Raji (cell line): Measurements from ENCODE around the gene CENPA.

Experiments
- POLR2A ChIP-seq: IDR thresholded peaks from 2 replicates; pipeline ENCODE4 v1.6.1; 2011; ENCODE audit warnings: low read depth, low read length, control low read depth; ENCODE audit not compliant: insufficient read depth

CENPA gene

DNA sequence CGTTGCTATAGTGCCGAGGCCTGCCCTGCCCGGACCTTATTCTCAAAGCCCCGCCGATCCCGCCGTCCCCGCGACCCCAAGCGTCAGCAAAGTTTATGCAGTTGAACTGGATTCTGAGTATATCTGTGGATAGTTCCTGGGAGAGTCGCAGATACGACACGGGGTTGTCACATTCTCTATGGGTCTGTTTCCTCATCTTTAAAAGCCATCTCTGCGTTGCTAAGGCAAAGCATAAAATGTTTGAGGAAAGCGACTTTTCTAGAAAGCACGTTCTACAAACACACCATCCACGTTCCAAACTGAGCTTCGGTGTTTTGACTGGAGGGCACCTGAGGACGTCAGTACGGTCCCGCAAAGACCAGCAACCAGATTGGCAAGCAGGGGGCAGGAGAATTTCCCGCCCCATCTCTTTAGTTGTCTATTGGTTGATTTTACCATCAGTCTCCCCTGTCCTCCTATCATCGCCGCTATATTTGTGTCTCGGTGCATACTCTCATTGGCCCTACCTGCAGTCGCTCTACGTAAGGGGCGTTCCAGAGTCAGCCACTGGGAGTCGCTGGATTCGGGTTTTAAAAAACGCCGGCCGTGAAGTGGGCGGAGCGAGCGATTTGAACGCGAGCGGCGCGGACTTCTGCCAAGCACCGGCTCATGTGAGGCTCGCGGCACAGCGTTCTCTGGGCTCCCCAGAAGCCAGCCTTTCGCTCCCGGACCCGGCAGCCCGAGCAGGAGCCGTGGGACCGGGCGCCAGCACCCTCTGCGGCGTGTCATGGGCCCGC is at the start of gene CENPA:
Gene CENPA (plus strand): TSS at position 626 of the 776 bp plus-strand sequence. CDS start 141 bp downstream, at position 767.
- TF ChIP-seq POLR2A = peak; percentile 72

DNA sequence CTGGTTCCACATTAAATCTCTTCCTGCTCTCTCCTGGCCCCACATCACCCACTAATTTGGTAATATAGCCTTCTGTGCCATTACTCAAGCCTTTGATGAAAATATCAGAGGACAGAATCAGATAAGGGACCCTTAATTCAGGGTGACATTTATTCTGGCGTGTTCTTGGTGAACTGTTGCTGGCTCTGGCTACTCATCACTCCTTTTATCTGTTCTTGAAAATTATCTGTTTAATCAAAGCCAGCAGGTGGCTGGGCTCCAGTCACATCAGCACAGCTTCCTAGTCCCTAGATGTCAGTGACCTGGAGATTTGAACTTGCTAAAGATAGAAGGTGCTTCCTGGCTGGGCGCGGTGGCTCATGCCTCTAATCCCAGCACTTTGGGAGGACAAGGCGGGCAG is 48.6 kb upstream of the CENPA start:
- TF ChIP-seq POLR2A = no peak

DNA sequence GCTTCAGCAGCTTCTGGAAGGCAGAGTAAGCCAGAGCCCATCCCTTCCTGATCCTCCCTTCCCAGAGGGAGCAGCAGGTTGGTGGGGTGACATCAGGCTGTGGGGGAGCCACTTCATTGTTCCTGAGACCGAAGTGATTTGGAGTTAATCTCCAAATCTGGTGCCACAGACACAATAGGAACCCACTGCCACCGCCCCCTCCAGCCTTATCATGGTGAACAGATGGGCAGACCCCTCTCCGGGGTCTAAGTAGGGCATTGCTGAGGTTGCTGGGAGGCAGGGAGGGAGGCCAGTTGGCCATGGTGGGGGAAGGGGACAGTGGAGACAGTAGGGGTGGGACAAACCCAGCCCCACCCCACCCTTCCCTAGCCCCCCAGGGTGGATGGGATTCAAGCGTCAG is 47.4 kb upstream of the CENPA start:
- no peak for TF ChIP-seq POLR2A

DNA sequence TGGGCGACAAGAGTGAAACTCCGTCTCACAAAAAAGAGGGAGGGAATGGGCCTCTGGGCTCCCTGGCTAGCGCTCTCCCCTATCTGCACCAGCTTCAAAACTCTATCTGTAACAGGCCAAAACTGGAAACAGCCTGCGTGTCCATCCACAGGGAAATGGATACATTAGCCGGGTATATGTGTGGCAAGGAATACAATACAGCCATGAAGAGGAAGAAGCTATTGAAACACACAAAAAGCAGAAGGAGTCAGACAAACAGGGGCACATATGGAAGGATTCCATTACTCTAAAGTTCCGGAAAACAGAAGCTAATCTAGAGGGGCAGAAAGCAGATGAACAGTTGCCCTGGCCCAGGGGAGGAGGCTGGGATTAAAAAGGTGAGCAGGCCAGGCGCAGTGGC is 46.3 kb upstream of the CENPA start:
- no peak for TF ChIP-seq POLR2A

DNA sequence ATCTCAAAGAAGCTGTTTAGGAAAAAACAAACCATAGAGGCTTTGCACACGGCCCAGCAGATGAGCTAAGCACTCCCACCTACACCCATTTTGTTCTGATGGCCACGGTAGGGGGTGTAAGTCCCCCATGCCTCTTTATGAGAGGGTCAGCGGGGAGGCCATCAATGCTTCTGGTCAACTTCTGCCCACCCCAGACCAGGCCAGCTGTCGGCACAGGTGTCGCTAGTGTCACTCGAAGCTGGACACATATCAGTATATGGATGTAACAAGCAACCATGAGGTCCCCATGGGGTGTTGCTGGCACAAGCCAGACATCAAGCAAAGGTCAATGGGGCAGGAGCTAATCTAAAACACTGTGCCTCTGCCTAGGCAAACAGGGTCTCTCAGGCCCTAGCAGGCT is 45.5 kb upstream of the CENPA start:
- TF ChIP-seq POLR2A = no peak

DNA sequence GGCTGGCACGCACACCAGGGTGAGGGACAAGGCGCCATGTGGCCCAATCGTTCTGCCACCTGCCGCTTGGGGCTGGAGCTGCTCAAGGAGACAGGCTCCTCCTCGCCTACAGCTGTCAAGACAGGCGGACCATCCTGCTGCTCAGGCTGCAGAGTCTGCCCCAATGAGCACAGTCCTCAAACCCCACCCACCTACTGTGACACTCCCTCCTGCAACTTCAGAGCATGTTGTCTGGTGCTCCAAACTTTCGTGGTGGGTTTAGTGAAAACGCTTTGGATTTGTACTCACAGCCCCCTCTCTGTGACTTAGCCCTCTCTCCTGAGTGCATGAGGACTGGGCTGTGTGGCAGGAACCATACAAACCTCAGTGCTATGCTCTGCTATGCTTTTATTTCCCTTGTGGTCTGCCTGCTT is 45.0 kb upstream of the CENPA start:
- no peak for TF ChIP-seq POLR2A

DNA sequence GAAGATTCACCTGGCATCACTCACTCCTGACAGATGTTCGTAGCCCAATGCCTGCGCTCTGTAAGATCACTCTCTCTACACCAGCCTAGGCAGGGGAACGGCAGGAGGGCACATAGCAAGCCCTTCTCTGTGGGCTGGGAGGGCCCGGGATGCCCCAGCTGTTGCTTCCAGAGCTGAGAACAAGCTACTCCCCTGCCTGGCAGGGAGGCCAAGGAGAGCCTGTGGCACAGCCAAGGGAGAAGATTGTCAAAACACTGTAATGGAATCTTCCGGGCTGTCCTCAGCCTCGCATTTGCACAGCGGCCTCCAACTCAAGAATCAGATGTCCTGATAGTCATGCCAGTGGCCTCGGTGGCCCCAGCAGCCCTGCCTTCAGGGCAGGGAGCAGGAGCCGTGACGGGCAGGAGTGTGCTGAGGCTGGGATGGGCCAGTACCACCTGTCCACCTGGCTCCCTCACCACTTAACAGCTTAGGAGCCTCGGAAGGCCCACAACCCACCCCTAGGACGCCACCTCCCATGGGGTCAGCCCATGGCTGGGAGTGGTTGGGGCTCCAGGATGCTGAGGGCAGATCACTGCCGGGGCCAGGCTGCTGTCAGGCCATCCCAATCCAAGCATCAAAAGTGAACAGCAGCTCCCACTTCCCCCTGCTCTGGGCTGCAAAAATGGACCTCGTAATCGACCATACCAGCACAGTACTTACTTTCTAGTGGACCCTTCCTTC is 43.6 kb upstream of the CENPA start:
- TF ChIP-seq POLR2A = no peak

DNA sequence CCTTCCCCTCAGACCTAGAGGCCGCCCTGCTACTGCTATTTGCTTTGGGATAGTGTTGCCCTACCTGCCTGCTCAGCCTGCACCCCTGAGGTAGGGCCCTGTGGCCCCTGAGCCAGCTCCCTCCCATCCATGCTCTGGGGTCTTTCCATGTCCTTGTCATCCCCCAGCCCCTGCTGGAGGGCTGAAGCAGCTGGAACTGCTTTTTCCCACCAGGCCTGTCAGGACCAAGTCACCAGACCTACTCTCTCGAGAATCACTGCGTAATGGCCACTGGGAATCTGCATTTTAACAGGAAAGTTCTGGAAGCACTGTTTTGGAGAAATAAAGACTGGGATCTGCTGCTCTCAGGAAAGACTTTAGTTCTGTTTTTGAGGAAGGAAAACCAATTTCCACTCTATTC is 42.0 kb upstream of the CENPA start:
- TF ChIP-seq POLR2A = no peak

DNA sequence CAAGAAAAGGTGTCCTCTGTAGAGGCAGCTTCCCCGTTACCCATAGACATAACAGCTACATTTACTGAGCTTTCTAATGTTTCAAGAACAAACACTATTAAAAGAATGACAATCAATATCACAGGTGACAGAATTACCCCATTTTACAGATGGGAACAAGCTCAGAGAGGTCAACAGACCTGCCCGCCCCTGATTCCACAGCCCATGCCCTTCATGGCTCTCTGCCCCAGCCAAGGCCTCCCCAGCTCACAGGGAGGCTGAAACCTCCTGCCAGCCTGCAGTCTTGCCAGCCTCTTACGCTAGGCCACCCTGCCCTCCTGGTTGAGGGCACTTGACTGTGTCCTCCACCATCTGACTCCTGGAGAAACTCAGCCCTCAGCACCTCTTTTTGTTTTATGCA is 40.9 kb upstream of the CENPA start:
- no peak for TF ChIP-seq POLR2A

DNA sequence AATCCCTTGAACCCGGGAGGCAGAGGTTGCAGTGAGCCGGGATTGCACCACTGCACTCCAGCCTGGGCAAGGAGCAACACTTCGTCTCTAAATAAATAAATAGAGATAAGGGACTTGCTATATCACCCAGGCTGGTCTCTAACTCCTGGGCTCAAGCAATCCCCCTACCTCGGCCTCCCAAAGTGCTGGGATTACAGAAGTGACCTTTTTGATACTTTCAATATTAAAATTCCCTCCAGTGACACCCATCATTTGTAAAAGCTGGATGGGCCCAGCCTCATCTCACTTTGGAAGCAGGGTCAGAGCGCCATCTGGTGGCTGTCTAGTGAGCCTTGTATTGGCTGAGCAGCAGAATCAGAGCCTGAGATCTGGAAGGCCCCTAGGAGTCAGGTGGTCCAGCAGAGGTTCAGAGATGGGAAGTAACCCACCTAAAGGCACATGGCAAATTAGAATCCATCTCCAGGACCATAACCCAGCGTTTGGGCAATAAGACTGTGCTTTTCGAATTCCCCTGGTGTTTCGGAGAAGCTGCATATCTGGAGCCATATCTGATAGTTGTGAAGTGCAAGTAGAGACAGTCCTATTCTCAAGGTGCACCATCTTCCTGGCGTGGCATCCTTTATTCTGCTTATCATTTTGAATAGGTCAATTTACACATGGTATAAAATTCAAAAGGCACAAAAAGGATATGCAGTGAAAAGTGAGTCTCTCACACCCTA is 40.1 kb upstream of the CENPA start:
- no peak for TF ChIP-seq POLR2A

DNA sequence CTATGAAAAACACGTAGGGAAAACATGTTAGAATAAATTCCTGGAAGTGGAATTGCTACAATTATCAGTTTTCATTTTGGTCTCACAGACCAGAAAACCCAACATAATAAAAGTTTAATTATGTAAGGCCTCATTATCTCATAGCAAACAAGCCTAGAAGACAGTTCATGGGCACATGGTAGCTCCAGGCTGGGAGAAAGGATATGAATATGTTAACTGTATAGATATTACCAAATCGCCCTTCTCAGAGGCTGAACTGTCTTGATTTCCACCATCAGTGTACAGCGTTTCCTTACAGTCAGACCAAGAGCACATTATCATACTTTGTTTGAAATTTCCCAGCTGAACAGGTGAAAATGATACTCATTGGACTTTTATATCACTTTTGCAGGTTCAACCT is 38.9 kb upstream of the CENPA start:
- TF ChIP-seq POLR2A = no peak

DNA sequence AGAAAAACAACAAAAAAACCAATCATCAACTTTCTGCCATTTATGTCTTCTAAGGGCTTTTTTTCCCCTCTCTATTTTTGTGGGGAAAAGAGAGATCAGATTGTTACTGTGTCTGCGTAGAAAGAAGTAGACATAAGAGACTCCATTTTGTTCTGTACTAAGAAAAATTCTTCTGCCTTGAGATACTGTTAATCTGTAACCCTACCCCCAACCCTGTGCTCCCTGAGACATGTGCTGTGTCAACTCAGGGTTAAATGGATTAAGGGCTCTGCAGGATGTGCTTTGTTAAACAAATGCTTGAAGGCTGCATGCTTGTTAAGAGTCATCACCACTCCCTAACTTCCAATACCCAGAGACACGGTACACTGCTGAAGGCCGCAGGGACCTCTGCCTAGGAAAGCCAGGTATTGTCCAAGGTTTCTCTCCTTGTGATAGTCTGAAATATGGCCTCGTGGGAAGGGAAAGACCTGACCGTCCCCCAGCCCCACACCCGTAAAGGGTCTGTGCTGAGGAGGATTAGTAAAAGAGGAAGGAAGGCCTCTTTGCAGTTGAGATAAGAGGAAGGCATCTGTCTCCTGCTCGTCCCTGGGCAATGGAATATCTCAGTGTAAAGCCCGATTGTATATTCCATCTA is 36.0 kb upstream of the CENPA start:
- 0 out of 2 replicates have a peak, but pooled peaks have one; percentile 33 for TF ChIP-seq POLR2A

DNA sequence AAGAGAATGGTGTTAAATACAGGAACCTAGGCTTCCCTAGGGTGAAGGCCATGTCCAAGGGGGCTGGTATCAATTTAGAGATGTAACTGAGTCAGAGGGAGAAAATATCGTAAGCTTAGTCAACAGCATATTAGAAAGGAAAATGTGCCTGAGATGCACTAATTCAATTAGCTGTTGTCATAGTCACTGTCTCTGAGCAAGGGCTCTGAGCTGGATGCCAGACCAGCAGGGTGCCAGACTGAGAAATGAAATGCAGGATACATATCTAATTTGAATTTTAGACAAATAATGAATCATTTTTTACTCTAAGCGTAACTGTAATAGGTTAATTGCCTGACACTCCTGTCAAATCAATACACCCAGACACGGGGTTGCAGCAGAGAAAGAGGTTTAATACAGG is 33.2 kb upstream of the CENPA start:
- no peak for TF ChIP-seq POLR2A

DNA sequence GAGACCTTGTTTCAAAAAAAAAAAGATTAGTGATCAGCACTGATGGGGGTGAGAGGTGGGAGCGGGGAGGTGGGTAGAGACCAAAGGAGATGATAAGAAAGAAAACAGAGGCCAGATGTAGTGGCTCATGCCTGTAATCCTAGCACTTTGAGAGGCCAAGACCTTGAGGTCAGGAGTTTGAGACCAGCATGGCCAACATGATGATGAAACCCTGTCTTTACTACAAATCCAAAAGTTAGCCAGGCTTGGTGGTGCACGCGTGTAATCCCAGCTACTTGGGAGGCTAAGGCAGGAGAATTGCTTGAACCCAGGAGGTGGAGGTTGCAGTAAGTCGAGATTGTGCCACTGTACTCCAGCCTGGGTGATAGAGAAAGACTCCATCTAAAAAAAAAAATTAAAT is 31.3 kb upstream of the CENPA start:
- no peak for TF ChIP-seq POLR2A

DNA sequence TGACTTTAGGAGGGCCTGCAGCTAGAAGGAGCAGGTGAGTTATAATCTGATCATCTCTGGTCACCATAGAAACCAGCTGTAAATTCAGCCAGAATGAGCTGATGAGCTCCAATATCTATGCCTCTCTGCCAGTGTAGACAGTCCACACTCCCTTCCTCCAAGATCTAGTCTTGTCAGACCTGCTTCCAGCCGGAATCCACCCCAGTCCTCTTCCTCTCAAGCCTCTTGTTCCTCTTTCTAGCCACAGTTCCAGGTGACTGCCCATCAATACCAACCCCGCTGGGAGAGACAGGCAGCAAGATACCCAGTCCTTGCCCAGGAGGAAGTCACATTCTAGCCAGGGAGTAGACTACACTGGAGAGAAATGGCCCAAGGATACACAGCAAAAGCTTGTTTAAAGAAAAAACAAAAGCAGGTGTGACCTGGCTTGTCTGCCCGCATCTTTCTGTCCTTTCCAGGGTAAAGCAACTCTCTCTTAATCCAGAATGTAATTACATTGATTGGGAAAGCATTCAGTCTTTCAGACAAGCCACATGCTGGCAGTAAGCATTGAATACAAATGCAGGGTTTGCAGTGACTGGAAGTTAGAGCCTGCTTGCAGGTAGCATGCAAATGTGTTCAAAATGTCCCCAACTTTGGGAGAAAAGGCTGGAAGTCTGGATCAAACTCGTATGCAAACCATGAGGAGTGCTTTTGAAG is 30.7 kb upstream of the CENPA start:
- no peak for TF ChIP-seq POLR2A

DNA sequence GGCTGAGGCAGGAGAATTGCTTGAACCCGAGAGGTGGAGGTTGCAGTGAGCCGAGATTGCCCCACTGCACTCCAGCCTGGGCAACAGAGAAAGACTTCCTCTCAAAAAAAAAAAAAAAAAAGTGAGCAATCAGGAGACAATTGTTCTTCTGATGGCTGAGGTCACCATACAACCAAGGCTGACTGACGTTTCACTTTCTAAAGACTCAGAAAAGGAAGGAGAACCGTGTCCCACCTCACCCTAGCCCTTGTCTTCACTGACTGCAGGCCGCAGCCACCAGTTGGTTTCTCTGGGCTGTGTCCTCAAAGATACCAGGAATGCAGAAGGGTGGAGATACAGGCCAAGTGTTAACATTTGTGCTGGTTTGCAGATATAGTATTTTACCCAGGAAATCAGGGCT is 29.5 kb upstream of the CENPA start:
- no peak for TF ChIP-seq POLR2A
